HG03280 (cell line): ENCODE results near the gene ZNF254.
"Not testable (repeated sequence)": the region's sequence is repeated elsewhere in the genome, so short reads cannot be mapped to it uniquely, and the experiment has no call there.

Experiments used
- ATAC-seq: cut with Tn5 transposase; IDR thresholded peaks from one replicate; pipeline ENCODE4 v1.9.1; 2021; ENCODE audit warnings: mild to moderate bottlenecking, moderate library complexity; ENCODE audit not compliant: unreplicated experiment

ZNF254 gene

DNA sequence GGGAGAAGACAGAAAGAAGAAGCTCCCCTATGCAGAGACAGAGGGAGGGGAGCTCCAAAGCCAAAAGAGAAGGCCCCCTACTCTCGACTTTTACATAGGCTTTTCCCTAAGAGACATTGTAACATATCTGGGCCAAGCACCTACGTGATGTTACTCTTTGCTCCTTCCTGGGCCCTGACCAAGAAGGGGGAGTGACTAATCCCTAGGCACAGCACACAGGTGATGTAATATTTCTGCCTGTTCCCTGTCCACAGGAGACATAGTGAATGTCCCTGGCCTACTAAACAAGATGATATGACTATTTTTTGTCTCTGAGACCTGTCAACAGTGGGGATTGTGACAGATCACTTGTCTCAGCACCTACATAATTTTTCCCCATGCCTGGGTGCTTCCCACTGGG lies 15.9 kb upstream of the ZNF254 start:
- no peak for ATAC-seq

DNA sequence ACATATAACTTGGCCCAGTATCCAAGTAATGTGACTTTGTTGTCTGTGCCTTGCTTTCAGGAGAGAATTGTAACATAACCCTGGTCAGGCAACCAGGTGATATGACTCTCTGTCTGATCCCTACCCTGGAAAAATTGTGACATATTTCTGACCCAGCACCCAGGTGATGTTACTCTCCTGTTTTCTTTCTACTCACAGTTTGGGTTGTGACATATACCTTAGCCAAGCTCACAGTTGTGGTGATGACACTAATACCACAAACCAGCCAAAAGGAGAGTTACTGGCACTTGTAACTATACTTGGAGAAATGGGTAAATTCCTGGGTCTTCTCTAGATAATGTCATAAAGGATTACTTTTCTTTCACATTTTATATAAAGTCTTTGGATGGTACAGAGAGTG lies 14.3 kb upstream of the ZNF254 start:
- no peak for ATAC-seq

DNA sequence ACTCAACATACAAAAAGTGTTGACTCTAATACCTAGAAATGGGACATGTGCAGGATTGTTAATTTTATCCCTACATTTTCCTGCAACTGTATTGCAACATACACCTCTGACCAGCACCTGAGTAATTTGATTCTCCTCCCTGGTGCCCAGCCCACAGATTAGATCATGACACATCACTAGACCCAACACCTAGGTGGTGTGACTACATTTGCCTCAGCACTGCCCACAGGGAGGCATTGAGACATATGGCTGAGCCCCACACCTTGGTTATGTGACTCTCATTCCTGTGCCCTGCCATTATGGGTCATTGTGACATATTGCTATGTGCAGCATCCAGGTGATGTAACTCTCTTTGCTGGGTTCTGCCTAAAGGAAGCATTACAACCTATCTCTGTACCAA lies 13.2 kb upstream of the ZNF254 start:
- ATAC-seq, result no peak

DNA sequence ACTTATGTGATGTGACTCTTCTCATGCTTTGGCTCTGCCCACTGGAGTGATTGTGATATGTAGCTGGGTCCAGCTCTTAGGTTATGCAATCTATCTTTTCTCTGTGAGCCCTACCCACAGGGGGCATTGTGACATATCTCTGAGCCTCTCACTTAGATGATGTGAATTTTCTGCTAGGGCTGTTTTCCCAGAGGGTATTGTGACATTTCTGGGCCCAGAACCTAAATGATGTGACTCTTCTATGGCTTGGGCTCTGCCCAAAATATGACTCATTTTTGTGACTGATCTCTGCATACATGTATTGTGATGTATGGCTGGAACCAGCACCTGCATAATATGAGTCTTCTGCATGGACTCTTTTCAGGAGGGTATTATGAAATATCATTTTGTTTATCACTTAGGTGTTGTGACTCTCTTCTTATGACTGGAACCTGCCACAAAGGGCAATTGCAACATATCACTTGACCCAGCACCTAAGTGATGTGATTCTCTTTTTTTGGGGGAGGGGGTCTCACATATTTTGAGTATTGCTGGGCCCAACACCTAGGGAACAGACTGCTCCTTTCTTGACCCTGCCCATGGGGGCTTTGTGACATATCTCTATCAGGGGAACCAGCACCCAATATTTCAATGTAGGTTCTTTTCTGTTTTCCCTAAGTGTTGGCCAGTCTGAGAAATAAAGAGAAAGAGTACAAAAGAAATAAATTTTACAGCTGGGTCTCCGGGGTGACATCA lies 12.1 kb upstream of the ZNF254 start:
- no peak for ATAC-seq

DNA sequence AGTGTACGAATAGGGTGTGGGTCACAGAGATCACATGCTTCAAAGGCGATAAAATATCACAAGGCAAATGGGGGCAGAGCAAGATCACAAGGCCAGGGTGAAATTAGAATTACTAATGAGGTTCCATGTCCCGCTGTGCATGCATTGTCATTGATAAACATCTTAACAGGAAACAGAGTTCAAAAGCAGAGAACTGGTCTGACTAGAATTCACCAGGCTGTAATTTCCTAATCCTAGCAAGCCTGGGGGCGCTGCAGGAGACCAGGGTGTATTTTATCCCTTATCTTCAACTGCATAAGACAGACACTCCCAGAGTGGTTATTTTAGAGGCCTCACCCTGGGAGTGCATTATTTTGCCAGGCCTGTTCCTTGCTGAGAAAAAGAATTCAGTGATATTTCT lies 11.5 kb upstream of the ZNF254 start:
- ATAC-seq, result not testable (repeated sequence)

DNA sequence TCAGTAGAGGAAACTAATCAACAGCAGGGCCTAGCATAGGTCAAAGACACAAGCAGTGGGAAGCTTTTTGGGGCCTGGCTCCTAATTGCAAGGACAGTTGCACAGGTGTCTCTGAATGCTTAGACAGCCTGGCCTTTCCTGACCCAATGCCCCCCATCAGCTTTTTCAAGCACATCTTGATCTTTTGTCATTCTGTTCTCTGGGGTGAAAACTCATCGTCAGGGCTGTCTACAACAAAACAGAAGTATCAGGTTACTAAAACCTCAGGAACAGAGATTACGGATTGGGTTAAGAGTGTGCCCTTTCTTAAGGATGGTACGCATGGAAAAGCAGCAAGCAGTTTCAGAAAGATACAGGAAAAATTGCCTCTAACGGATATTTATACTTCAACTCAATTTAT lies 8.3 kb upstream of the ZNF254 start:
- ATAC-seq, result no peak

DNA sequence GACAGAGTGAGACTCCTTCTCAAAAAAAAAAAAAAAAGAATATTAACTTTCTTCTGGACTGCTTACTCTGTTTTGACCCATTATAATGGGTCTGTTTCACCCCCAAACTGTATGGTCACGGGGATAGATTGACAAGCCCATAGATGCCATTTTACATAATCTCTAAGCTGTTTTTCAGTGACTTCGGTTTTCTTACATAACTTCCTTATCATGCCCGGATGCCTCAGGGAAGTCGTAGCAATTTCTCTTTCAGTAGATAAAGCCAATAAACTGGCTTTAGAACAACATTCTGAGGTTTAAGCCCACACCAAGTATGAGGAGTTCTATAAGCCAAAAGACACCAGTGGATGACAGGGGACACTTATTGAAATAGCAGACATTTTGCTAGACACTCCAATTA lies 5.9 kb upstream of the ZNF254 start:
- no peak for ATAC-seq

DNA sequence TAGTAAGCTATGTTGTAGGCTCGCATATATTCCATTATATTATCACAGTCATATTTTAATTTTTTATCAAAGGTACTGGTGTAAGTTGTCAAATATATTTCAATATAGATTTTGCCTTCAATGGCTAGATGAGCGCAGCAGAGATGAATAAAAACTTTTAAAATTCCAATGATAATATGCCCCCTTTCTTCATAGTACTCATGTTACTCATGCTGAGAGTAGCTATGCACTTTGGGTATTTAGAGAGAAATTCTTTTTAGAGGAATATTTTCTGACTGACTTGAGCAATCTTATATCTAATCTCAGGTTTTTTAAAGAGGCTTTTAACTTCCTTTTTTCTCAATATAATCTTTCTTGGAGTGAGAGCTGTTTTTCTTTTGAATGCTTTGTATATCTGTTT lies 11.4 kb downstream of the ZNF254 start:
- ATAC-seq, result no peak

DNA sequence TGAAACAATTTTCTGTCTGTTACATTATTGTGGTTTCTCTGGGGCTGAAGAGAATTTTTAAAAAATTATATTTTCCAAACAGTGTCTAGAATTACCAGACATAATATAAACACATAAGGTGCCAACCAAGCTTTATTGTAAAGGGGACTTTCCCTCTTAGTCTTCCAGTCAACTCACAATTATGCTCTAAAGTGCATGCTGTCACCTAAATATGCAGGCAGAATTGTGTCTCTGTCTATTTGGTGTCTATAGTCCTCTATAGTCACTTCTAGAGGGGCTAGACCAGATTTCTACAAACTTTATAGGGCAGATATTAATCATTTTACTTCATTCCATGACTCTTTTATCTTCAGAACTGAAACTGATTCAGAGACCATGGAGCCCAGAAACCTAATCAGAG lies 12.8 kb downstream of the ZNF254 start:
- ATAC-seq, result no peak

DNA sequence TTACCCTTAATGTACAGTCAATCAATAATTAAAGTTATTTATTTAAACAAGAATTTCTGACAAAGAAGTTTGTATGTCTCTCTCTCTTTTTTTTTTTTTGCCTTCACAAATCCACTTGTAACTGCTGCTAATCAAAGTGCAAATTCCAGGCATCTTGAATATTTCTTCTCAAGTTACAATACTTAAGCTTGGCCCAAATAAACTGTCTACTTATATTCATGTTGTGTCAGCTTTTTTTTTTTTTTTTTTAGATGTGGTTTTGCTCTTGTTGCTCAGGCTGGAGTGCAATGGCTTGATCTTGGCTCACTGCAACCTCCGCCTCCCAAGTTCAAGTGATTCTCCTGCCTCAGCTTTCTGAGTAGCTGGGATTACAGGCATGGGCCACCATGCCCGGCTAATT lies 13.6 kb downstream of the ZNF254 start:
- ATAC-seq, result not testable (repeated sequence)

DNA sequence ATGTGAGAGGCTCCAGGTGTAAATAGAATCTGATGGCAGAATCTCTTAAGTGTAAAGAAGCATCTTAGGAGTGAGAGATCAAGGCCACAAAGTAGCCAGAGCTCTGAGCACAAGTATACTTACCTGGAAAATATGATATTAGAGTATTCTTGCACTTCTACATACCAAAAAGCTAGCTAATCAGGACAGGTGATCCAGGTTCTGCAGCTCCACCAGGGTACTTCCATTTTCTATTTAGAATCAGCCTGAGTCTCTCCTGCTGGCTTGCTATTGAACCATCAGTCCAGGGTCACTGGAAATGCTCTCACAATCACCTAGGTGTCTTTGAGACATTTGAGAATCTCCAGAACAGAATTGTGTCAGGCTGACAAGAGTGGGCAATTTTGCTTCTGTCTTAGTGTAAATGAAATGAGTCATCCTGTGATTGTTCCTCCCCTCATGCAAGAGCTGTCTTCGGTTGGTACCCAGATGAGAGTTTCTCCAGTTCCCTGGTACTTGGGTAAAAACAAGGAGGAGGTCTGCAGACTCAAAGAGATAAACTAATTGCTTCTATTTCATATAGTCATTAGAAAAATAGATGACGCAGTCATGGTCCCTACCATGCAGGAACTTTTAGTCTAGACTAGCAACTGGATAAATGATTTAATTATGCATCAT lies 14.6 kb downstream of the ZNF254 start:
- no peak for ATAC-seq

DNA sequence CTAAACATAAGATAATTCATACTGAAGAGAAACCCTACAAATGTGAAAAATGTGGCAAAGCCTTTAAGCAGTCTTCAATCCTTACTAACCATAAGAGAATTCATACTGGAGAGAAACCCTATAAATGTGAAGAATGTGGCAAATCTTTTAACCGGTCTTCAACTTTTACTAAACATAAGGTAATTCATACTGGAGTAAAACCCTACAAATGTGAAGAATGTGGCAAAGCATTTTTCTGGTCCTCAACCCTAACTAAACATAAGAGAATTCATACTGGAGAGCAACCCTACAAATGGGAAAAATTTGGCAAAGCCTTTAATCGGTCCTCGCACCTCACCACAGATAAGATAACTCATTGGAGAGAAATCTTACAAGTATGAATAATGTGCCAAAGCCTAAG lies 40.6 kb downstream of the ZNF254 start:
- ATAC-seq, result no peak

DNA sequence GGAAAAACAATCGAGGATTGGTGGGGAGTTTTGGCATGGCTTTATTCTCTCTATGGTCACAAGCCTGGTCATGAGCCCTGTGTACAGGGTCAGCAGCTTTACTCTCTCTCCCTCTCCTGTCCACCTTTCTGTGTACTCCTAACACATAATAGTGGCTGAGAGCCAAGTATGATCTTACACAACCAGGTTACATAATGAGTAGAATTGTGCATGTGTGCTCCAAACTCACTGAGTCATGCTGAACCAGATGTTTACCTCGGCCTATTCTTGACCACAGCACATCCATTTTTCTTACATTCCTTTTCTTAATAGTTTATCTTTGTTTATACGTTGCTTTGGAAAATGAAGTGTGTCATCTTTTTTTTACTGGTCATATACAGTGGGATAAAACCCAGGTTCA lies 53.1 kb downstream of the ZNF254 start:
- no peak for ATAC-seq

DNA sequence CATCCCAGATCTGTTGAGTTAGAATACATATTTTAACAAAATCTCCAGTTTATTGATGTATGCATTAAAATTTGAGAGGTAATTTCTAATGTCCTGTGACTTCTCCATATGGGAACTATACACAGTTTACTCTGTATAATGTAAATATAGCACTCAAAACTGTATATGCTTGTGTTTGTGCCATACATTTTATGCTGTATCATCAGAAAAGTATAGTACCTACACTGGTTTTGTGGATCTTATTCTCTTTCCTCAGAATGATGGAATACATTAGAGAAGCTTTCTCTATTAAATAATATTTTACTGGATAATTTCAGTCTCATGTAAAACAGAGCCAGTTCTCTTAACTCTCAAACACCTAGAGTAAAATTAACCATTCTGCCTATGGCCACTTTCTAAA lies 53.6 kb downstream of the ZNF254 start:
- no peak for ATAC-seq

DNA sequence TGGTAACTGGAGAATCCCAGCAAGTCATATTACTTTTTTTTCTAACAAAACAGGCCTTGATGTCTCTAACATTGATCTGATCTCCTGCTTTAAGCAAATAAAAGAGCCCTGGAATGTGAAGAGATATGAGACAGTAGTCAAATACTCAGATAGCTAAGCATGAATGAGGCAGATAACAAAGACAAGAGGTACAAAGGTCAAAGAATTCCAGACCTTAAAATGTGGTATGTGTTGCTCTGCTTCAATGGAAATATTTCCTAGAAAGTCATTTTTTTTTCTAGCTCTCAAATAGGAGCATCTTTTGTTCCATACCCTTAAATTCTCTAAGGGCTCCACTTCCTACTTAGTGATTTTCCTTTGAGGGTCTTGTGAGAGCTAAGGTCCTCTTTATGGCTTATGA lies 54.6 kb downstream of the ZNF254 start:
- no peak for ATAC-seq

DNA sequence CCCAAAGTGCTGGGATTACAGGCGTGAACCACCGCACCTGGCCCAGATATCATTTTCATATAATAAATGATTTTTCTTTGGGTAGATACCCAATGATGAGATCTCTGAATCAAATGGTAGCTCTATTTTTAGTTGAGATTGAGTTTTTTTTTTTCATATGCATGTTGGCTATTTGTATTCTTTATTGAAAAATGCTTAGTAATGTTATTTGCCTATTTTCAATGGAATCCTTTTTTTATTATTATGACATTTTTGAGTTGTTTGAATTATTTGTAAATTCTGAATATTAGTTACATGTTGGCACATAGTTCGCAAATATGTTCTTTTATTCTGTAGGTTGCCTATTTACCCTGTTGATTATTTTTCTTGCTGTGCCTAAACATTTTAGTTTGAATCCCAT lies 55.8 kb downstream of the ZNF254 start:
- no peak for ATAC-seq

DNA sequence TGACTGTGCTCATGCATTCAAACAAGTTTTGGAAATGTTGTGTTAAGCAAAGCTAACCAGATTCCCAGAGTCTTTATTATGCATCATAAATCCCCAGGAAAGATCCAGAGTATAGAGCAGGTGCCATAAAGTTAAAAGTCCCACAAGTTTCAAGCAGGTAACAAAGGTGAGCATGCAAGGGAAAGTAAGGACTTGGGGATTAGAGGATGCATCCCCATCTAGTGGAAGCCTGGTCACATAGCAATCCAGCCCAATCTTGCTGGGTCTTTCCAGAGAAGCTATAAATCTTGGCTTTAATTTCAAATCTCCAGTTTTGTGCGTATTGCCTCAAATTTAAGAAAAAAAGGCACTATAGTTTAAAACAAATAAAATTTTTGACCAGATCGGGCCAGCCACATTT lies 72.7 kb downstream of the ZNF254 start:
- ATAC-seq, result no peak

DNA sequence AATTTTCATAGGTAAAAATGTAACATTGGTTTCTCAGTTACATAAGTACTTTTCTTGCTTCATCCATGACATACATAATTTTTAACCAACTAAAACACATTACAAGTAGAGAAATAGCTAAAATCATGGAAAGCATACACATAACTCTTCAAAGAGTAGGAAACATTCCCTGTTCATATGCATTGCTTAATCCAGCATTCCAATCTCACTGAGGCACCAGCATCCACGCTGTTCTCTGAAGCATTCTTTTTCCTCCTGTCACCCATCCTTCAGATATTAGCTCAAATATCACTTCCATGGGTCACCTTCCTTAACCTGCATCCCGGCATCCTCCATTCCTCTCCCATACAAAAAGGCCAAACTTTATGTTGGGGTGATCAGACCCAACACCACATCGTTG lies 79.1 kb downstream of the ZNF254 start:
- no peak for ATAC-seq

DNA sequence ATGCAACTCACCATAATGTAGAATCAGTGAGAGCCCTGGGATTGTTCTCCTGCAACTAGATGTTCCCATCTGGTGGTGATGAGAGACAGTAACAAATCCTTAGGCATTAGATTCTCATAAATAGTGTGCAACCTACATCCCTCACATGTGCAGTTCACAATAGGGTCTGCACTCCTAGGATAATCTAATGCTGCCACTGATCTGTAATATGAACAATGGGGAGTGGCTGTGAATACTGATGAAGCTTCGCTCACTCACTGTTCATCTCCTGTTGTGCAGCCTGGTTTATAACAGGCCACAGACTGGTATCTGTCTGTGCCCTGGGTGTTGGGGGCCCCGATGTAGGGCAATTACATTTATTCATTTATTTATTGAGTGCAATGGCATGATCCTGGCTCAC lies 86.9 kb downstream of the ZNF254 start:
- no peak for ATAC-seq

DNA sequence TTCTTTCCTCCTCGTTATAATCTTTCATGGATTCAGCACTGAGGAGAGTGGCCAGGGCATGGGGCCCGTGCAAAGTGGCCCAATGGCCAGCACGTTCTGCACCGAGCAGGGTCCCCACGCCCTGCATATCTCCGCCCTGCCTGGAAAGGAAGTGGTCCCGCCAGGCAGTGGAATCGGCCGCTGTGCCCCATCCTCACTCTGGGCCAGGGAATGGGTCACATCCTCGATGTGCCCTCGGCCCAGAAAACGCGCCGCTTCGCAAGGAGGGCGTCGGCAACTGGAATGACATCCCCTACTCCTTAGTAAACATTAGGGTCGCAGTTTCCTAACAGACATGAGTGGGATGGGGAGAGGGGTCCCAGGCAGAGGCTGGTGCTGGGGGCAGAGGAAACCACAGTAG lies 90.7 kb downstream of the ZNF254 start:
- no peak for ATAC-seq

DNA sequence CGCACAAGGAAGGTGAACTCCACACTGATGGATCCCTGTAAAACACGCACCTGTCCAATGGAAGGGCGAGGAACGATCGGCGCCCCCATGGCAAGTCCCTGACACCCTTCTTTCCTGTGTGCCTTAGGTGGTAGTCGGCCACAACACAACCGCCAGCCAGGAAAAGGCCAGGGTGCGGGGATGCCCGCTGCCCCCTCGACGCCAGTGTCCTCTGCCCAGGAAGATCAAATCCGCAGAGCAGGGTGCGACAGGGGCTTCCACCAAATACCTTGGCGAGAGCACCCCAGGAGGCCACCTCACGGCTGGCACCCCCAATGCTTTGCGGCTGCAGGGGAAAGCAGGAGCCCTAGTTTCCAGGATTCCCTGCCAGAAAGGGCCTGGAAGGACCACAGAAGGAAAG lies 91.2 kb downstream of the ZNF254 start:
- no peak for ATAC-seq
